GM19238 (cell line): ENCODE measurements around the gene ZNF462.

ENCODE experiments used
- DNase-seq: peaks from one replicate; pipeline ENCODE4 v3.0.0; 2011; ENCODE audit warnings: low spot score; ENCODE audit not compliant: insufficient read length

ZNF462 gene

DNA sequence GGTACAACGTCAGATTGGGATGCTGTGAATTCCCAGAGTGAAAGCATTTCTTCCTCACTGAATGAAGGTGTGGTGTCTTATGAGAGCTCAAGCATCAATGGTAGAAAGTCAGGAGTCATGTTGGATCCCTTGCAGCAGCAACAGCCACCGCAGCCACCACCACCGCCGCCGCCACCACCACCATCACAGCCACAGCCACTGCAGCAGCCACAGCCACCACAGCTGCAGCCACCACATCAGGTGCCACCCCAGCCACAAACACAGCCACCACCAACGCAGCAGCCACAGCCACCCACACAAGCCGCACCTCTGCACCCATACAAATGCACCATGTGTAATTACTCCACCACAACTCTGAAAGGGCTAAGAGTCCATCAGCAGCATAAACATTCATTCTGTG lies 62.4 kb downstream of the ZNF462 start:
- DNase-seq: no peak

DNA sequence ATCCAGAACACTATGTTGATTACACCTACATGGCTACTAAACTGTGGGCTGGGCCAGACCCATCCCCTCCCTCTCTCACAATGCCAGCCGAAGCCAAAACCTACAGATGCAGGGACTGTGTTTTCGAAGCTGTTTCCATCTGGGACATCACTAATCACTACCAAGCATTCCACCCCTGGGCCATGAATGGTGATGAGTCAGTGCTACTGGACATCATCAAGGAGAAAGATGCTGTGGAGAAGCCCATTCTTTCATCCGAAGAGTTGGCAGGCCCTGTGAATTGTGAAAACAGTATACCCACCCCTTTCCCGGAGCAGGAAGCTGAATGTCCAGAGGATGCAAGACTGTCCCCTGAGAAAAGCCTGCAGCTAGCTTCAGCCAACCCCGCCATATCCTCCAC lies 65.0 kb downstream of the ZNF462 start:
- no peak for DNase-seq

DNA sequence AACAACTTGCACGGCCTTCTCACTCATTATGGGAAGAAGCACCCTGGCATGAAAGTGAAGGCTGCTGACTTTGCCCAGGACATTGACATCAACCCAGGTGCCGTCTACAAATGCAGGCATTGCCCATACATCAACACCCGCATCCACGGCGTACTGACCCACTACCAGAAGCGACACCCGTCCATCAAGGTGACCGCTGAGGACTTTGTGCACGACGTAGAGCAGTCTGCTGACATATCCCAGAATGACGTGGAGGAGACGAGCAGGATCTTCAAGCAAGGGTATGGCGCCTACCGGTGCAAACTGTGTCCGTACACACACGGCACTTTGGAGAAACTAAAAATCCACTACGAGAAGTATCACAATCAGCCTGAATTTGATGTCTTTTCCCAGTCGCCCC lies 65.4 kb downstream of the ZNF462 start:
- DNase-seq: no peak

DNA sequence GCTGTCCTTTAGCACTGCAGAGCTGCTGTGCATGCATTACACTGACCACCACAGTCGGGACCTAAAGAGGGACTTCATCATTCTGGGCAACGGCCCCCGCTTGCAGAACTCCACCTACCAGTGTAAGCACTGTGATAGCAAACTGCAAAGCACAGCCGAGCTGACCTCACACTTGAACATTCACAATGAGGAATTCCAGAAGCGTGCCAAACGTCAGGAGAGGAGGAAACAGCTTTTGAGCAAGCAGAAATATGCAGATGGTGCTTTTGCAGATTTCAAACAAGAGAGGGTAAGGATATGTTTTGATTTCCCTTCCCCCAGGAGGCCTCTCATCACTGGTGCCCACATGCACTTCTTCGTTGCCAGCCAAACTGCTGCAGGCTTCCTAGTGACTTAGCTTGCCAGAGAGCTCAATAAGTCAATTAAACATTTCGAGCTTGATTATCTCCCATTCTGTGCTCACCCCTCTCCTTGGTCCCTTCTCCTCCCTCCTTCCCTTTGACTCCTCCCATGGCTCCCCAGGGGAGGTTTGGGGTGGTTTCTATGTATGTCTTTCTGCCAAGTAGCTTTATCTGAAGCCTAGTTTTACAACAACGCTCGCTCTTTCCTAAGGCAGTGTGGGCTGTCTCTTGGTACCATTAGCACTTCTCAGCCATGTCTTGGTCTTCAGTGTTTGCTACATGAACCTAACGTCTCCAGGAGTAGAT lies 66.7 kb downstream of the ZNF462 start:
- DNase-seq: no peak

DNA sequence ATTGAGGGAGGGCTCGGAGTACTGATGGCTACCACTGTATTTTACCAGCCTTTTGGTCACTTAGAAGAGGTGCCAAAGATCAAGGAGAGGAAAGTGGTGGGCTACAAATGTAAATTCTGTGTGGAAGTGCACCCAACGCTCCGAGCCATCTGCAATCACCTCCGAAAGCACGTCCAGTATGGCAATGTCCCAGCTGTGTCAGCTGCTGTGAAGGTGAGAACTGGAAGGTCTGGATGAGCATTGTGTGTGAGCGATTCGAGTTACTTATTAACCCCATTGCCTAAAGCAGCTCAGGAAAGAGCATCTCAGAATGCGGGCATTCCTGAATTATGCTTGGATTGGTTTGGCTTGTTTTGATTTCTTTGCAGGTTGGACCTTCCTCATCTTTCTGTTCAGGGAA lies 67.5 kb downstream of the ZNF462 start:
- no peak for DNase-seq

DNA sequence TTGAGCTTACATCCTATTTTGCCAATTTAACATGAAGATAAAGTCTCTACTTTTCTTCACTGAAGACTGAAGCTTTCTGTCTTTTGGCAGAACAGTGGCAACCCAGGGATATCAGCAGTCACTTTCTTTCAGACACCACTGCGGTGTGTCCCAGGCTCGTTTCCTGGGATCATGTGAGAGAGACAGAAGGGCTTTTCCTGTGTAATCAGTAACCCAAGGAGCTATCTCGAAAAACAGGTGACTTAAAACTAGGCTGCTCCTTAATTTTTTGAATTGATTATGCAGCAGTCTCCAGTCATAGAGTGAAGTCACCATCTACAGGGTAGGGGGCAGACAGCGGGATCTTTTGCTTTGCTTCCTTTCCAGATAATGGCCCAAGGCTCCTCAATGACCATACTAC lies 68.5 kb downstream of the ZNF462 start:
- no peak for DNase-seq

DNA sequence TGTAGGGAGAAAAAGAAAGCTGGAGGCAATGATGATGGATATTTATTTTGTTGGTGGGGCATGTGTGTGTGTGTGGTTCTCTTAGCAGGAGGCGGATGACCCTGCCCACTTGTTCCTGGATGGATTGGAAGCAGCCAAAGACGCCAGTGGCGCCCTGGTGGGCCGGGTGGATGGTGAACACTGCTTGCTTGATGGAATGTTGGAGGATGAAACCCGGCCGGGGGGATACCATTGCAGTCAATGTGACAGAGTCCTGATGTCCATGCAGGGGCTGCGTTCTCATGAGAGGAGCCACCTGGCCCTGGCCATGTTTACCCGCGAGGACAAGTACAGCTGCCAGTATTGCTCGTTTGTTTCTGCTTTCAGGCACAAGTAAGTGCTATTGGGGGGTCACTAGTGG lies 69.2 kb downstream of the ZNF462 start:
- no peak for DNase-seq

DNA sequence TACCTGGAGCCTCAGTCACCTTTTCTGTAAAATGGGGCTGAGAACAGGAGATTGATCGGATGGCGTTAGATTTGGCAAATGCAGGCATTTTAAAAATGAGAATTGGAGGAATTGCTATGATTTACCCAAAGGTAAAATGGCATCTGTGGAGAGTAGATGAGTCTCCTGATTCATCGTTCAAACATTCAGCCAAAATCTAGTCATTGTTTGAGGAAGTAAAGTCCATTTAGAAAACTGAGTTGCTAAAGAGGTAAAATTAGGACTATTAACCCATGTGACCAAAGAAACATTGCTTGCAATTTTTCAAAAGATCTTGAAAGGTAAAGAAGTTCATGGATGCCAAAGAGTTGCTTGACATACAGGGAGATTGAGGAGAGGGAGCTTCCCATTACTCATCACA lies 69.7 kb downstream of the ZNF462 start:
- no peak for DNase-seq

DNA sequence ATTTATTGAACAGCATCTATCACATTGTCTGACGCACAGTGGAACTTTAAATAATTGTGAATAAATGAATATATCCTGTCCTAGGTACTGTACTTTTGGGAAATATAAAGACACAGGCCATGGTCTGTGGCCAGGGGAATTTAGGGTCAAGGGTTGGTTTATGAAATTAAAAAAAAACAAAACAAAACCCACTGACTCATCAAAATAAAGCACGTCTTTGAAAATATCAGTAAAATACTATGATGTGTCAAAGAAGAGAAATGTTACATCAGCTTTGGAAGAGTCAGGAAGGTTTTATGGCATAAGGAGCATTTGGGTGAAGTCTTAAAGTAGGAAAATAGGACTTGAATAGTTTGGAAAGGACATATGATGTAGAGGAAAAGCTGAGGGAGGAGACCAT lies 70.5 kb downstream of the ZNF462 start:
- no peak for DNase-seq

DNA sequence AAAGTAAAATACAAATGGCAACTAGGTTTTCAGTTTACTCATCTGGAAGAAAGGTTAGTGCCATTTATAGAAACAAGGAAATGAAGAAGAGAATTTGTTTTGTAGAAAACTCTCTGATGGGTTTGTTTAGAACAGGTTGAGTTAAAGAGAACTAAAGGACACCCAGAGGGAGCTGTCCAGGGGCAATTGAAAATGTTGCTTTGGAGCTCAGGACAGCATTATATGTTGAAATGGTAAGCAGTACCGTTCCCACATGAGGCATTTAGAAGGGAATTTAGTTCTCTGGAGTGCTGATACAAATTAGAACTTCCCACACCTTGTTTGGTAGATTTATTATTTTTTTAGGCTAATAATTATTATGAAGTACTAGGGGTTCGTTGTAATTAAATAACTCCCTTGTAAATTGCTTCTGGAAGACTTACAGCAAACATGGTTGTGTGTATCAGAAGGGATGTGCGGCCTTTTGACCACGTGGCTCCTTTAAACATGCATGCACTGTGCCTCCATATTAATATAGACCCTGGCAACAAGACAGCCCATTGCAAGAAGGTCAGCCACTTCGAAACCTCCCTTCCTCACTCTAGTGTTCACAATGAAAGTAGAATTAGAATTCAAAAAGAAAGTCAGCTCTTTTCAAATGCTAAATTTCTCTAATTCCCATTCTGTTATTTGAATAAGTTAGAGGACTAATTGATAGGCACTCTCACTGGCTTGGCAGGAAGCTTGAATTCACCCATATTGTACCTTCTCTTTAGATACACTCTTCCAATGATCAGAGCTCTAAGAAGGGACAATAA lies 71.7 kb downstream of the ZNF462 start:
- no peak for DNase-seq

DNA sequence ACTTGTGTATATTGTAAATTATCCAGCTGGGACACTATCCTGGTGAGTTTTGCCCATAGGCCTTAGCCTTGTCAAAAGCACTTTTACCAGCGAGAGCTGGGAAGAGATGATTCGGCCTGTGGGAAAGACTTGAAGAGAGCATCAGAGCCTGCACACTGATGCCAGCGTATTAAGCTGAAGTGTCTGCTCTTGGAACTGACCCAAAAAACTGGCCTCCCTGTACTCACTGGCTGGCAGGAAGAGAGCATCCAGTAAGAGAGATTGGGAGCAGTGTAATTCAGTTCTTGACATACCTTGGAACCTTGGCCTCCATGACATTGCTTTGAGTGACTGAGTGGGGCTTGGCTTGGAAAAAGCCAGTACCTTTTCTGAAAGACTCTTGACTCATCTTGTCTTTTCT lies 73.7 kb downstream of the ZNF462 start:
- no peak for DNase-seq

DNA sequence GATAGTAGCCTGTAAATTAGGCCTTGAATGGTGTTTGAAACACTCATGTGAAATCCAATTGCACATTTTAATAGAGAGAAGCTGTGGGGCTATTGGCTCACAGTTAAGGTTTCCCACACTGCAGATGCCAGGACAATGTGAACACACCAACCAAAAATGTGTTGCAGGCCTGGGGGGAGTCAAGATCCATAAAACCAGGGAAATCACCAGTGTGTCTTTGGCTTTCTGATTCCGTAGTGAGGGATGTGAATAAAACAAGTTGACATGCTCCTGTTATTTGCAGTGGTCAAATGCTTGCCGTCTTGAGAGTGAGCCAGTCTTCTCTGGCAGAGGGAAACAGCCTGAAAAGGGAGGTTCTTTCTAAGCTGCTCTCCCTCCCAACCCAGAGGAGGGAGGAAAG lies 79.0 kb downstream of the ZNF462 start:
- no peak for DNase-seq

DNA sequence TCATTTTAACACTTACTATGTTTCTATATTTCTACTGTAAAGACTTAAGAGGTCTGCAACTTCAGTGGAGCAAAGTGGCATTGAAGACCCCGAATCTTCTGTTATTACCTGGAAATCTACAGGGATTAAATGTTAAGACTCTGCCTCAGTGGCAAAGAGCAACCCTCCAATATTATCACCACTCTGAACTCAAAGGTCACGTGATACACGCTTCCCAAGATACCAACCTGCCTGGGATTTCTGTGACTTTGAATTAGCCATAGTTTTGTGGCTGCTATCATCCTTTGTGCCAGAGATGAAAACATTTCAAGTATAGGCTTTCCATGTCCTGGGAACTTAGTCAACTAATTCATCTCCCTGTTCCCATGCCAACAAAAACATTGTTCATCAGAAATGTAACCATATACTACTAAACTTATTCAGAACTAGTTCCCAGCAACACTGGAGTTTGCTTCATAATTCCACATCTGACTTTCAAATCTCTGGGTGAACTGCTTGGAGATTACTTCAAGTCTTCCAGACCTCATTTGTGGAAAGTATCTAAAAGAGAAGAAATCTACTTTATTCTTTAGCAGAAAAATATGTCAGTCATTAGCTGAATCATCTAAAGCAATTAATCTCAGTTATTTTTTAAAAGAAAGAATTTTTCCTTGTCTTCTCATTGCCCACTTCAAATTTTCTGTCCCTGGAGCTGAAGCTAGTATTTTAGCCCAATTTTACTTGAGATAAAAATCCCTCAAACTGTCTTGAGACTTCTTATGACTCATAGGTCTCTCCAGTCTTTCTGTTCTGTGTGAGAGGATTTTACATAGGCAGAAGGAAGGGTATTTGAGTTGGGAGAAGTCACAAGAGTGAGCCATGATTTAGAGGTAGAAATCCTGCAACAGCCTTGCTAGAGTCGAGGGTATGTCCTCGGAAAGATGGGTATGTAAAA lies 83.0 kb downstream of the ZNF462 start:
- DNase-seq: no peak

DNA sequence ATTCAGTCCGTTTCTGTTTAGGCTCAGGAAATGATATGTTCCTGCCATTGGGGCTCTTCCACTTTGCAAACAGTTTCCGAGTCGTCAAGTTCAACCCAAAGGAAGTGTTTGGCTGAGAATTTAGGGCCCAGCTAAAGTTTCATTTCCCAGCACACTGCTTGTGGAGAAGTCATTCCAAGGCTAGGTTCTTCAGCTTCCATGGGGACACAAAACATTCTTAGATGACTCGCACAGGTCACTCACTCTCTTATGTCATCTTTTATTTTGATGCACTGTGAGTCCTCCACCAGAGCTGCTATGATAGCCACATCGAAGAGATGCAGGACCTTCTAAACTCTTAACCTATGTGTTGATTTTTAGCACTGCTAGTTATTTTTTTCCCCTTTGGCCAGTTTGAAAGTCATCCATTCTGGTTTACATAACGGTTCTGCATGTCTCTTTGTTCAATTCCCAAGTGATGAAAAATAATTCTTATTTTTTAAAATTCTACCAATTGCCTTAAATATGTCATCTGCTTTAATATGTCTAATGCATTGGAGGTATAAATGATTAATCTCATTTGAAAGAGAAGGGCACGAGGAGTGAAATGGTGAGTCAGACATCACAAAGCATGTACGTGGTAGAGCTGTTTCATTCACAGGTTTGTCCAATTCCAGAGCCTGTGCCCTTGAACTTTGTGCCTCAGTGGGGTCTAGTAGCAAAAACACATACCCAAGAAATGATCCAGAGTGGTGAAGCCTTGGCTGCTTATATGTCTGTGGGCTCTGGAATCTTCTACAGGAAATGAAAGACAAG lies 84.3 kb downstream of the ZNF462 start:
- no peak for DNase-seq

DNA sequence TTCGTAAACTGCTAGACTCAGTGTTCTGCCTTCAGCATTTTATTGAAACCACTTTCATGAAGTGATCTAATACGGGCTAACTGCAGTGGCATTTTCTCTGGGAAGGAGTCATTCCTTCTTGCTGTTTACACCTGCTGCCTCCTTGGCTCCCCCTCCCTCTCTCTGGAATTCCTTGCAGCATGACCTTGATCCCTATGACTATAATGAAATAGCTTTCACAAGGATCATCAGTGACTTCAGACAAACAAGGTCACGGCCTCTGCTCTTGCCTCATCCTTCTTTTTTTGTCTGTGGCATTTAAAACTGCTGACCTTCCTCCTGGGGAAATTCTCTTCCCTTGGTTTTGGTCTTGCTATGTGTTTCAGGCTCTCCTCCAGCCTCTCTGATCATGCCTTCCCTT lies 90.2 kb downstream of the ZNF462 start:
- no peak for DNase-seq

DNA sequence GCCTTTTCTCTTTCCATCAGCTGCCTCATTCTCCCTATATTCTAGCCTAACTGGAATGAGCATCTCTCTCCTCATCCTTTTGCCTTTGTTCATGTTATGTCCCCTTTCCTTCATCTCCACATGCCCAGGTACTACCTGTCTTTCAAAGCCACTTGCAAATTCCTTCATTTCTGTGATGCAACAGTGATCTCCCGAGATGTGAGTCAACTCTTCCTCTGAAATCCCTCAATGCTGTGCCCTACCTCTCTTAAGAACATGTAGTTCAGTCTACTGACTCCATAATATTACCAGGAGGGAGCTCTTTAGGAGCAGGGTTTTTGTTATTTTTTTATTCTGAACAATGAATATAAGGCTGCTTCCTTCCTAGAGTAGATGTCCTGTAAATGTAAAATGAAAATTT lies 91.6 kb downstream of the ZNF462 start:
- no peak for DNase-seq

DNA sequence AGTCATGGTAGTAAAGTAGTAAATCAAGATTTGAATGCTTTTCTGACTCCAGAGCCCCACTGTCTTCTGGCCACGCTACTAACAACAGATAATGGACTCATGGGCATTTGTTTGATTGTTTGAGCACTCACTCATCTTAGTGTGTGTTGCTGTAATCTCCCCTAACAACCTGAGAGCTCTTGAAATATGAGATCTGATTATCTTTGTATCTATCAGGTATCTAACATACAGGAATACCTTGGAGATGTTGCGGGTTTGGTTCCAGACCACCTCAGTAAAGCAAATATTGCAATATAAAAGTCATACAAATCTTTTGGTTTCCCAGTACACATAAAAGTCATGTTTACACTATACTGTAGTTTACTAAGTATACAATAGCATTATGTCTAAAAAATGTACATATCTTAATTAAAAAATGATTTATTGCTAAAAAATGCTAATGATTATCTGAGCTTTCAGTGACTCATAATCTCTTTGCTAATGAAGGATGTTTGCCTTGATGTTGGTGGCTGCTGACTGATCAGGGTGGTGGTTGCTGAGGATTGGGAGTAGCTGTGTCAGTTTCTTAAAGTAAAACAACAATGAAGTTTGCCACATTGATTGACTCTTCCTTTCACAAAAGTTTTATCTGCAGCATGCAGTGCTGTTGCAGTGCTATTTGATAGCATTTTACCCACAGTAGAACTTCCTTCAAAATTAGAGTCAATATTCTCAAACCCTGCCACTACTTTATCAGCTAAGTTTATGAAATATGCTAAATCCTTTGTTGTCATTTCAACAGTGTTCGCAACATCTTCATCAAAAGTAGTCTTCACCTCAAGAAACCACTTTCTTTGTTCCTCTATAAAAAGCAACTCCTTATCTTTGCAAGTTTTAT lies 92.2 kb downstream of the ZNF462 start:
- DNase-seq: no peak

DNA sequence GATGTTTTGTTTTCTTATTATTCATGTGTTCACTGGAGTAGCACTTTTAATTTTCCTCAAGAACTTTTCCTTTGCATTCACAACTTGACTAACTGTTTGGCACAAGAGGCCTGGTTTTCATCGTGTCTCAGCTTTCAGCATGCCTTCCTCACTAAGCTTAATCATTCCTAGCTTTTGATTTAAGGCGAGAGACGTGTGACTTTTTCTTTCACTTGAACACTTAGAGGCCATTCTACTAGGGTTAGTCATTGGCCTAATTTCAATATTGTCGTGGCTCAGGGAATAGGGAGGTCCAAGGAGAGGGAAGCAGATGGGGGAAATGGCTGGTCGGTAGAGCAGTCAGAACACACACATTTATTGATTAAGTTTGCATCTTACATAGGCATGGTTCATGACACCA lies 94.0 kb downstream of the ZNF462 start:
- no peak for DNase-seq

DNA sequence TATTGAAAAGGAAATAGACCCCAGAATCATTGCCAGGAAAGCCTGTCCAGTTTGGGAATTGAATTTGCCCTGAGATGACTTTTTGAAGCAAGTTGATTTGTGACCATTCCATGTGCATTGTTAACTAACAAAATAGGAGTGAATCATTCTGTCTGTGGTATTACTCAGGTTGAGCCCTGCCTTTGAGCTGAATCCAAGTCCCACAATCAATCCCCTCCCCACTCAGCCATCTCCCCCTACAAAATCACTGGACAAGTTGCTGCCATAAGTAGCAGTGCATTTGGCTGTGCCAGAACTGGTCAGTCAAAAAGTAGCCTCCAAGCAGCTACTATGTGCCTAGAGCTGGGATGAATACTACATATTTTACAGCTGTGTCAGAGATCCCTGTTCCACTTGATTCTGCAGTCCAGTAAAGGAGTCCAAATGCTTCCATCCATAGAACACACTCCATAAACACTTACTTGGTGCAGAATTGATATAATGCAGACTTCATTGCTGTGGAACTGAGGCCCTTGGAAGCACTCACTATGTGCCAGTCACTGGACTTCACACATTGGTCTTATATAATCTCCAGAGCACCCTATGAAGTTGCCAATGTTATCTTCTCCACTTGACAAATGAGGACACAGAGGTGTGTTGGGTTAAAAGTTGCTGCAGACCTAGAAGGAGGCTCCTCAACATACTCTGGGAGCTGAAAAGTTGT lies 96.1 kb downstream of the ZNF462 start:
- DNase-seq: no peak

DNA sequence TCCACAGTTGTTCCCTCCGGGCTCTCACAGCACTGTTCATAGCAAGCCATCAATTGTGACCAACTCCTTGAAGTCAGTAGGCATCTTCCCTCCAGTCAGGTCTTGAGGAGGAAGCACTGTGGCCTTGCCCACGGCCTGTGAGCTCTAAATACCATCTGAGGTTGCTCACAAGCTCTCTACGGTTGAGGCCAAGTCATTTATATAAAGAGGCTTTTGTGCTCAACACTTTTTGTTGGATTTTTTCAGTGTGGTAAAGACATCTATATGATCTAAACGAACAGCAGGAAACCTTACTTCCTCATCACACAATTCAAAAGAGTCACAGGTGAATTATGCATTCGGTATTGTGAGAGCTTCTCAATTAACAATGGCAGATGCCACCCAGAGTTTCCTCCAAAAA lies 97.3 kb downstream of the ZNF462 start:
- DNase-seq: no peak
